Activated CD4-positive, CD25-positive, alpha-beta regulatory T cell treated with anti-CD3 and anti-CD28 coated beads, Interleukin-2, amount 50 U/mL, for 72 hours (primary cell): ENCODE data around the gene EHD3.
"Not testable (repeated sequence)": the region's sequence is repeated elsewhere in the genome, so short reads cannot be mapped to it uniquely, and the experiment has no call there.

Source experiments
- DNase-seq: peaks from one replicate; pipeline ENCODE4 v3.0.0; 2021

The EHD3 gene

DNA sequence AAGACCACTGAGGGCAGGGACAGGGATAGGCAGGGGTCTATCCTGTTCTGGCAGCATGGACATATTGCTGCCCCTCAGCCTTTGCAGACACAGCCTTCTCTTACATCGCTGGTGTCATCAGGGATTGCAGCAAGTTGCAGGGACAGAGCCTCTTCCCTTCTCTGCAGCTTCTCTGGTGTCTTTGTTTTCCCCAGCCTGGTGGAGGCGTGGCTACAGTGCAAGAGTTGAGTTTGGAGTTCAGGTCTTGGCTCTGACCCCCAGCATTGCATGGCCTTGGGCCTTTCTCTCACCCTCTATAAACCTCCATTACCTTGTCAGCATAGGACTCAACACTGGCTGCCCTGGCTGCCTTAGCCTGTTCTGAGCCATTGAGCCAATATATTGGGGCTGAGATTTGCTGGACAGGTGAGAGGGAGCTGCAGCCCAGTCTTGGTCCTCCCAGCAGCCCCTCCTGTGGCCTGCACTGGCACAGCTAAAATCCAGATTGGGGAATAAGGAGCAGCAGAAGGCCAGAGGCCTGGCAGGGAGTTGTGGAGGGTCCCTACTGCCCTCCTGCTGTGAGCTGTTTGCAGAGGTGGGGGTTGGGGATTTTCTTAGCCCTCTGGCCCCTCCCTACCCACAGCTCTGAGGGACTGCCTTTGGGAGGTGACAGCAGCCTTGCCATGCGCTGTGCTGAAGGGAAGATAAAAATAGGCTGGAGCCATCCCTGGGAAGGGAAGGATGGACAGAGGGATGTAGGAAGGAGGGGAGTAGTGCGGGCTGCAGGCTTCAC lies 22.8 kb downstream of the EHD3 start:
- no peak for DNase-seq

DNA sequence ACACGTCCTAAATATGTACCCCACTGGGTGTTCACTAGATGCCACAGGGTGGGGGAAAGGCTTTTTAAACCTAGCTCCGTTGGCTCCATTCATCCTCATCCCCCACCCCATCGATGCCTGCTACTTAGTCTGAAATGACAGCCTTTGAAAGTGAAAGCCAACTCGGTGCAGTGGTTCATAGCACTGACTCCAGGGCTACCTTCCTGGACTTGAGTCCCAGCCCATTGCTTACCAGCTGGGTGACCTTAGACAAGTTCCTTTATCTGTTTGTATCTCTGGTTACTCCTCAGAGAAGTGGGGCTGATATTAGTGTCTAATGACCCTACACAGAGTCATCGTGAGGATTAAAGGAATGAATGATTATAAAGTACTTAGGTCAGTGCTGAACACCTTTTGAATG lies 24.4 kb downstream of the EHD3 start:
- no peak for DNase-seq

DNA sequence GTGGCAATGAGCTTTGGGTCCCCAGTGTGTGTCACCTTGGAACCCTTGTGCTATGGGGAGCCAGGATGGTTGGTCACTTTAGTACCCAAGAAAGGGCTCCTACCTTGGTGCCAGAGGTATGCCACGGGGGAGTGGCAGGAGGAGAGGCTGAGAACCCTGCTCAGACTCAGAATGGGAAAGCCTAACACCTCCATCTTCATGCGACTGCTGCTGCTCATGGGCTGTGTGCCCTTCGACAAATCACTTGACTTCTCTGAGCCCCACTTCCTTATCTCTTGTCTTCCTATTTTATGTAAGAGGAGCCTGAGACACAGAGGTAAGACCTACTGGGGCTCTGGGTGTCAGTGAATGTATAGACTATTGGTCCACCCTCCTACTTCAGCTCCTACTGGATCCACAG lies 25.1 kb downstream of the EHD3 start:
- no peak for DNase-seq

DNA sequence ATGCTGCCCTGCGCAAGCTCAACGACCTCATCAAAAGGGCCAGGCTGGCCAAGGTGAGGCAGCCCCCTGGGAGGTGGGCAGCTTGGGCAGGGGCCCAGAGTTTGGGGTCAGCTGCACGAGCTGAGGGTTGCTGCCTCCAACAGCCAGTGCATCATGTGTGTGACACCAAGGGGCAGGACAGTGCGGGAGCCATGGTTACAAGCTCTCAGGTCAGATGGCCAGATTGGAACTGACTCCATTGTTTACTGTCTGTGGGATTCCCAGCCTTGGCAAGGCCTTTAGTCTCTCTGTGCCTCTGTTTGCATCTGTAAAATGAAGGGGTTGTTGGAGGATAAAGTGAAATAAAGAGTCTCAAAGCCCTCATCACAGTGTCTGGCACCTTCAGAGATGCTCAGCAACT lies 26.9 kb downstream of the EHD3 start:
- DNase-seq = no peak

DNA sequence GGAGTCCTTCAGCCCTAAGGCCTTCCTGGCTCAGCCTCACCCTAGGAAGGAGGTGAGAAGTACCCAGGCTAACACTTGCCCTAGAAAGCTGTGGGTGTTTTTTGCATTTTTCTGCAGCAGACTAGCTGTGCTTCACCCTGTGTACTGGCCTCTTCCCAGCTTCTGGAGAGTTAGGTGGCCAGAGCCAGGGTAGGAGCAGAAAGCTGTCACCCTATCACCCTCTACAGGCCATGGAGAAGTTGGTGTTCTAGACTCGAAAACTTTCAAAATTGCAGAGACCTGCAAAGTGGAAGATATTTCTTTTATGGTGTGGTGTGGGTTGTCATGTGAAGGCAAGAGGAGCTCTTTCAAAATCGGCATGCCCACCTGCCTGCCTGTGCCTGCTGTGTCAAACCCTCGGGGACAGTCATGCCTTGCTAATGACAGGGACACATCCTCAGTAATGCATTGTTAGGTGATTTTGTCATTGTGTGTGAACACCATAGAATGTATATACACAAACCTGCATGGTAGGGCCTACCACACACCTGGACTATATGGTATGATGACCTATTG lies 29.8 kb downstream of the EHD3 start:
- no peak for DNase-seq

DNA sequence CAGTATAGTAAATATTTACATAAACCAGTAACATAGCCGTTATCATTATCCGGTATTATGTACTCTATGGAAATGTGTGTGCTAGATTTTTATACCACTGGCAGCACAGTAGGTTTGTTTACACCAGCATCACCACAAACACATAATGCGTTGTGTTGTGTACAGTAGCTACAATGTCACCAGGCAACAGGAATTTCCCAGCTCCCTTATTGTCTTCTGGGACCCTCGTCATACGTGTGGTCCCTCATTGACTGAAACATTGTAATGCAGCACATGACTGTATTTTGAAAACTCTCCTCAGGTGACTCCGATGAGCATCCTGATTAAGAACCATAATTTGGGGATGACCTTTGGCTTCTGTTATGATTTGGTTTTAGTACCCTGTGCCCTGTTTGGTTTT lies 31.3 kb downstream of the EHD3 start:
- DNase-seq = no peak

DNA sequence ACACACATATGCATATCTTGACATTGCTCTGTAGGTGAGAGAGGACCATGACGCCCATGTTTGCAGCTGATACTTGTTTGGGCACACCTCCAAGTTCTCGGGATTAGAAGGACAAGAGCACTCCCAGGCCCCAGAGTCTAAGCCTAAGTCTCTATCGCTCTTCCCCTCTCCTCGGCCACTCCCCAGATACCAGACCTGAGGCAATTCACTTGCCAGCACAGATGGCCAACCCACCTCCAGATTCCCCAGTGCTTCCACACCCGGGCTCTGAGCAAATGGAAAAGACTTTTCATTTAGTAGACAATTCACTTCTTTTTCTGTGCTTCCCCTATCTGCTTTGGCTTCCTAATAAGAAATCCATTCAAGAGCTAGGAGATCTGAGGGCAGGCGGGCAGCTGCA lies 32.9 kb downstream of the EHD3 start:
- DNase-seq = no peak

DNA sequence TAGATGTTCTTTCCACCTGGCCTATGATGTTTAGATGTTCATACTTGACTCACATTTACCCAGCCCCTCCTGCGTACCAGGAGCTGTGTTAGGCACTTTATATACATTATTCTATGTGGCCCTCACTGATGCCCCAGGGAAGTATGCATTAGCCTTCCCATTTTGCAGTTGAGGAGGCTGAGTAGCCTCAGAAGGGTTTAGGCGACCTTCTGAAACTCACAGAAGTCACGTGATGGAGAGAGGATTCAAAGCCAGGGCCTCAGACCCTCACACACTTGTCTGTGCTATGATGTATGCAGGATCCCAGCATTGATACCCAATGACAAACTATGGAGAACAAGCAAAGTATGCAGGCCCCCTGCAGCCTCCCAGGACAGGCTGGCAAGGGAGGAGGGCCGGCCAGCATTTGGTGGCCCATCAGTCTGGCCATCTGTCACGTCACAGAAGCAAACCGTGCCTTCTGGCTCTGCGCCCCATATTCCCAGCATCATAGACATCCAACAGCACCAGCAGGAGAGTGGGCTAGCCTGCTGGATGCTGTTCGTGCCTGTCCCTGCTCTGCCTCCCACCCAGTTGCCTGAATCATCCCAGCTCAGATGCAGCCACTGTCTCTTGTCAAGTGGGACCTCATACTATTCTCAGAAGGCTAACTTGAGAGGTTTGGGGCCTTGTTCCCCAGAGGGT lies 33.6 kb downstream of the EHD3 start:
- DNase-seq = no peak

DNA sequence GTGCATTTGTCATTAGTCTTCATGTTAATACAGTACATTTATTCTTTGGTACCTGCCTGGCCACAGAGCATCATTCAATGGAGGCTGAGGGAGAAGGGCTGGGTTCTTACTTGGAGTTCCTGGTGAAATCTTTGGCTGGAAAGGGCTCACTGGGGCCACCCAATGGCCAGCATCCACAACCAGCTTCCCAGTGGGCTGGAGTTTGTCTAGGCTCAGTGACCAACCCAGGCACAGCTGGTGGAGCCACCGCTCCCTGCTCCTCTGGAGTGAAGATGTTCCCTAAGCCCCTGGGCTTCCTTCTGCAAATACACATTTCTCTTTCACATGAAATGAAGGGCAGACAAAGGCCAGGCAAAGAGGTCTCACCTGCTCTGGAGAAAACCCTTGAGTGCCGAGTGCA lies 34.4 kb downstream of the EHD3 start:
- no peak for DNase-seq

DNA sequence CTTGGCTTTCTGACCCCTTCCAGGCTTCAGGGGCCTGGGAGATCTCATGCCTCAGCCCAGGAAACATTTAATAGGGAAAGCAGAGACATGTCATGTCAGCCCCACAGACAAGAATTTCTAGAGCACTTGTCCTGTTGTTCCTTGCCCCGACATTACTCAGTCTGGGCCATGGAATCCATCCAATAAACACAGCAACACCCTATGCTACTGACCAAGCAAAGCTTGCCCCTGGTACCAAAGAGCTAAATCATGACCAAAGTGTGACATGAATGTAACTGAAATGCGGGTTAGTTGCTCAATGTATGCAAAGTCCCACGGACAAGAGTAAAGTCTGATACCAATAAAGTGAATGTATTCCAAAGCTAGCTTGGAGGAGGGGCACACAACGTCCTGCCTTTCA lies 35.1 kb downstream of the EHD3 start:
- no peak for DNase-seq

DNA sequence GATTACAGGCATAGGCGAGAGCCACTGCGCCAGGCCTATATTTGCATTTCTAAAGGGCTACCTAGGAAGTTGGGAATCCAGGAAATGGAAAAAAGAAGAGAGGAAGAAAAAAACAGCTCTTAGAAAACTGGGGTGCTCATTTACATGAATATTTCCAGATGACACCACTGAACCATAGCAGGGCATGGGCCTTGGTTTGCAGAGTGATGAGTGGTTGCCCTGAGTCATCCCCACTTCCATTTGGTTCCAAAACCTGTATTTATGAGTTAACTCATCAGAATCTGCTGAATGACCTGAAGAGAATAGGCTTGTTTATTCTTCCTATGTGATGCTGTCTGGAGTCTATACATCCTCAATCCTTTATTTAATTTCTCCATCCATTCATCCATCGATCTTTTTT lies 36.2 kb downstream of the EHD3 start:
- no peak for DNase-seq

DNA sequence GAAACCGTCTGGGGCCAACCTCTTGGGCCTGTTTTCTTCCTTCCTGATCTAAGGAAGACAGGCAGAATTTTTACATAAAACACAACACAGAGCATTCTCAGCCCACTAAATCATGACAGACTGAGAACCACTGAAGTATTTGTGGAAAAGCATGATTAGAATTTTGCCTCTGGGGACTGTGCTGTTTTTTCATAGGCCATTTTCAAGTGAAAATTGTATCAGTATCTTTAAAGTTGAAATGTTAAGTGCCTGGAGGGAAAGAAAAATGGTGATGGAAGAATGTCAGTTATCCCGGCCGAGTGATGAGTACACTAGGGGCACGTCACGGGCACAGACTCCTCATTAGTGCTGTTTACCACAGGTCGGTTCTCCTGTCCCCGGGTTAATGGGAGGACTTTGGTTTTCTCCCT lies 36.9 kb downstream of the EHD3 start:
- DNase-seq = no peak

DNA sequence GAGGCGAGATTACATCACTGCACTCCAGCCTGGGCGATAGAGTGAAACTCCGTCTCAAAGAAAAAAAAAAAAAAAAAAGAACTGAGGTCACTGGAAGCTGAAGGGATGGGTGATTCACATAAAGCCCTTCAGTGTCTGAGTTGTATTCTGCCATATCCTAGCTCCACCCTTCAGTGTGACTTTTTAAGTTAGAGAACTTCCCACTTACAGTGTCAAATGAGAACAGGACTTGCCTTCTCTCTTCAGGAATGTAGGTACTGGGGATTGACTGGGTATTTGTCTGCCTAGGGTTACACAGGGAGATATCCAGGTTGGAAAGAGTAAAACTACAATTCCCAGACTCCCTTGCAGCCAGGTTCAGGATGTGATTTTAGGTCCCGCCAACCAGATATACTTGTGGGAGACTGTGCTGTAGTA lies 37.9 kb downstream of the EHD3 start:
- no peak for DNase-seq

DNA sequence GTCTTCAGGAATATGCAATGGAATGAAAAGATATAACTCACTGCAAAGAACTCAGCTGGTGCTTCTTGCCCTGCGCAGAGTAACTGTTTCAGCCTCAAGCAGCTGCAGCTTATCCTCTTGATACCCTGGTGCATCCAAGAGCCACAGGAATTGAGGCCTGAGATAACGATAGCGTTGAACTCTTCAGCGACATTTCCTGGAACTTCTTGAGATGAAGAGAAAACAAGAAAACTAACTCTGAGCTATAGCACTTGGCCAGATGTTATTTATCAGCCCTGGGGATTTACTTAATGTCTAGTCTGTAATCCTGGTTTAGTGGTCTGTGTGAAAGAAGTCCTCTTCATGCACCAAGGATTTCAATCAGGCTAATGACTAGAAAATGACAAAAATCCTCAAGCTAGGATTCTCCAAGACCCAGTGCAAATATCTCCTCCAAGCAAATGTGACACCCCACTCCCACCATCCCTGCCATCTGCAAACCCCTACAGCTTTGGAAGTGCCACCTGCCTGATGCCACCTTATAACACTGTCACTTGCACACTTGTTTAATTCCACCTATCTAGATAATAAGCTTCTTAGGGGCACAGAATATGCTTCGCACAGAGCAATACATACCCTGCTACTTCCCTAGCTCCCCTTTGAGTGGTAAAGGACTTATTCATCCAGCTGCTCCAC lies 40.6 kb downstream of the EHD3 start:
- DNase-seq = no peak

DNA sequence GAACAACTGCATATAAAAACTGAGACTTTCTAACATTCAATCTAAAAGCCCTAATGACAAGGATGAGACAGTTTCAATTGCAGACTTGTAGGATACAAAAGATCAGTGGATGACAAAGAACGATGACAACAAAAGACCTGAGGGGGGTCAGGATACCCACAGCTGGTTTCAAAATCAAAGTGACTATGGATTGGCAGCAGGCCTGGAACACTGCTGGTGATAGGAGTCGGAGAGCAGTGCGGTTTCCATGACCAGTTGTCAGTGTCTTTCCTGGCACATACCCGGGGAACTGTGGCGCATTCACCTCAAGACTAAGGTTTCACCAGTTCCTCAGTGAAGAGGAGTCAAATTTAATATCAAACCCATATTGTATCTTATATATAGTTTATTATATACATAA lies 42.0 kb downstream of the EHD3 start:
- no peak for DNase-seq

DNA sequence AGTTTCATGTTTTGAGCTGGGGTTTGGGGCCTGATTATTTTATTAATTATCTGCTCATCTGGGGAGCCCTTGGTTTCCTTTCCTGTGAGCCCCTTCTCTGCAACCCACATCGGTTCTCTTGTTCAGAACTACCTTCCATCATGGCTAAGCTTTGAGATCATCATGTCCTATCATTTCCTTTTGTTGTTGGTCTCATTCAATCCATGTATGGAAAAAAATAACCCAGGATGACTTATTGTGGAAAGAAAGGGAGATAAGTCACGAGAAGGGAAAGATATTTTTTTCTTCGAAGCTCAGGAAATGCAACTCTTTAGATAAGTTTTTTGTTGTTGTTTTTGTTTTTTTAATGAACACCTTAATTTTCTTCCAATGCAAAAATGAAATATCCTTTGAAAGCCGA lies 43.7 kb downstream of the EHD3 start:
- DNase-seq = no peak

DNA sequence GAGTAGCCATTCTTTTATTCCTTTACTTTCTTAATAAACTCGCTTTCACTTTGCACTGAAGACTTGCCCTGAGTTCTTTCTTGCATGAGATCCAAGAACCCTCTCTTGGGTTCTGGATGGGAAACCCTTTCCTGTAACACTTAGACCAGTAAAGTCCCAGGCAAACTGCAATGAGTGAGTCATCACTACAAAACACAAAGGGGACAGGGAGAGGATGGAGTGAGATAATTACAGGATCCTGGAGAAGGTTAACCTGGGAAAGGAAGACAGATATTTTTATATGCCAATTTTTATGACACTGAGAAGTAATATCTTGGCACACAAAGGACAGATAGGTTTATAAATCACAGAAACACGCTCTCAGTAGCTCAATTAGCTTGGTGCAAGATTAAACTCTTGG lies 48.7 kb downstream of the EHD3 start:
- DNase-seq = no peak

DNA sequence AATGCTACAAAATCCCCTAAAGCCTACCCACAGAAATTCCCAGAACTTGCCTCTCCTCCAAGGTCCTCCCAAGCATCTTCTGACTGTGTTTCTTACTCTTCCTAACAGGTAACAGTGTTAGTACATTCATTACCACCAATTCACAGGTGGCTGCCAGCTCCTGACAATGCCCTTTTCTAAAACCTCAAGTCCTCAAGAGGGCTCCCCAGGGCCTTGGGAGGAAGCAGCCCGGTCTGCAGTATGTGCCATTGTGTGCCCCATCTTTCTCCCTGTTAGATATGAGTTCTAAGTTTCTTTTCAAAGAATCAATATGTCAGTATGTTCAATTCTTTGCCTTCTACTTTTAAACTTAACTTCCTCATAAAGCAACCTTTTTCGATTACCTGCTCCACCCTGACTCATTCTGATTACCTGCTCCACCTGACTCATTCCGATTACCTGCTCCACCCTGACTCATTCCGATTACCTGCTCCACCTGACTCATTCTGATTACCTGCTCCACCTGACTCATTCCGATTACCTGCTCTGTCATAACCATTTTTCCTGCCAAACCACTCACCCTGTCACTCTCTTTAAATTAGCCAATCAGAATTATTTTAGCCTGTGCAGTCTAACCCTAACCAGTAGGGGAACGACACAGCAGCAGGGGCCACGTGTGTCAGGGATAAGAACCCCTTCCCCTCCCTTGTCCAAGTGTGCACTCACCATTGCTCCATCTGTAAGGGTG lies 49.4 kb downstream of the EHD3 start:
- DNase-seq = not testable (repeated sequence)

DNA sequence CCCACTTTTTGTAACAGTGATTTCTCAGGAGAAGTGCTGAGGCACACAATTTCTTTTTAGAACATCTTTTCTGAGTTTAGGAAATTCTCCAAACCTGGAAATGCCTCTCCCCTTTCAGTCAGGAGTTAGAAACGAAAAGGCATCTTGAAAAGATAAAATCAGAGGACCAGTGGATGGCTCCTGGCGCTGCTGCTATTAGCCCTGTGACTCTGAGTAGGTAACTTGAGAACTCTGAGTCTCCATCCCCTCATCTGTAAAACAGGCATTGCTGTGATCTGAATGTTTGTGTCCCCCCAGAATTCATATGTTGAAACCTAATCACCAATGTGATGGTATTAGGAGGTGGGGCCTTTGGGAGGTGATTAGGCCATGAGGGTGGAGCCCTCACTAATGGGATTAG lies 50.2 kb downstream of the EHD3 start:
- DNase-seq = no peak

DNA sequence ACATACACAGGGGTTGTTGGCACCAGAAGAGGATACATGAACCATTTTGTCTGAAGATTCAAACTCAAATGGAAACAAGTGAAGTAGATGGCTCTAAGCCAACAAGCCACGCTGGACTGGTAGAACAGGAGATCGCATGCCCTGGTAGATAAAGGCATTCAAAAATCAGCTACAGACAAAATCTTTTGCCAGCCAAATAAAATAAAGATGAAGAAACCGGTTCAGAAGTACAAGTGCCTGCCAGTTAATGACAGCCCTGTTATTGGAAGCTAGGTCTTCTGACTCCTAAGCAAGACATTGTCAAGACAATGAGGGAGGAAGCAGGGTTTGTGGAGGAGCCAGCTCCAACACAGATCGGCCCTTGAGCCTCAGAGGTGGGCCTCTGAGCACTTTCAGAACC lies 52.3 kb downstream of the EHD3 start:
- DNase-seq = no peak

DNA sequence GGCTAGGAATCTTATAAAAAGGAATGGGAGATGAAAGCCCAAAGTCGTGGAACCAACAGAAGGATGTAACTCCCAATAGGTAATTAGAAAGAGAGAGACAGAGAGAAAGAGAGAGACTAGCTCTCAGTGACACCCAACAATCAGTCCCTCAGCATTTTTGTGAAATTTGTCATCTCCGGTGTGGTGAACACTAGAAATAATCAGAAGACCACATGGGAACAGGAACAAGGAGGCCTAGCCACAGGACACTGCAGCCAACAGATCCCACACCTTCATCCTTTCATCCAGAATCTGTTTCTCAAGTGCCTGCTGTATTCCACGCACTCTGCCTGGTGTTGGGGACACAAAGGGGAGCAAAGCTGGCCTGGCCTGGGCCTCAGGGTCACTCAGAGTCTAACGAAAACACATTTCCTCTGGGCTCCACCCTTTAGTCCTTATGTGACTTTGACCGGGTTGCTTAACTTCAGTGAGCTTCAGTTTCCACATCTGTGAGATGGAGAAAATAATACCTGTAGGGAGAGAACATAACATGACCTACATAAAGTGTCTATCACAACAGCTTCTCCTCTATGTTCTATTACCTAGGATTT lies 53.1 kb downstream of the EHD3 start:
- DNase-seq = no peak

DNA sequence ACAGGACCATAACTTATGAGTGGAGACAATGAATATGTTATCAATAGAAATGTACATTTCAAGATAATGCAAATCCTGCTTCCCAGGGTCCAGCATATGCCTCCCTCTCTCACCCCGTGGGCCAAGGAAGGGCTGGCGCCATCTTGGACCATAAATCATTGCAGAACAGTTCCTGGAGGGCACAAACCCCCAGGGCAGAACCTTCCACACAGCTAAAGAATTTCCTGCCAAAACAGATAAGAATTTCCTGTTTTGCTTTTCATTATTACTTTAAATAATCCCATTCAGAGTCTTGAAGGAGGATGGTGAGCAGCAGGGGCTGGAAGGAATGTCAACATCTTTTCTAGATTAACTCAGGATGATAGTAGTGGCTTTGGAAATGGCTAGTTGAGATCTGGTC lies 53.7 kb downstream of the EHD3 start:
- DNase-seq = no peak

DNA sequence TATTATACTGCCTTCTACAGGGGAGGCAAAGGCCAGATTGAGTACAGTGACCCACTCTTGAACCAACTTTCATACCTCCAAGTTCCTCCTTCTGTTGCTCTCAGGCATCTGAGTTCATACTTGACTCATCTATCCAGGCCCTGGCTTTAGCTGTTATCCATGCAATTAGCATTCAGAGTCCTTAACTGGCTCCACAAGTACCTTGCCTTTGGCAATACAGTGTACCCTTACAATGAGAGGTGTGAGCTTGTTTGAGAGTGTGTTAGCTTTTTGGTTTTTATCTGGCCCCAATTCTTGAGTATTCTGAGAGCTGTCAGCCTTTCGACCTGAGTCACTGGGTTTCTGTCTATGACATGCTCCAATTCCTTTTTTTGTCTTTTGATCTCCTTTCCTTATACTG lies 60.2 kb downstream of the EHD3 start:
- no peak for DNase-seq
